GM23248 (cell line): ENCODE results near the gene AGPAT3.

Source experiments
- EZH2 ChIP-seq: fragments of 200-600 bp; sonication (generic); IDR thresholded peaks from 2 replicates; pipeline ENCODE4 v1.6.1; 2018; ENCODE audit warnings: antibody characterized with exemption, mild to moderate bottlenecking; ENCODE audit not compliant: insufficient read depth, poor library complexity, severe bottlenecking
- EZH2phosphoT487 ChIP-seq: fragments of 200-600 bp; sonication (generic); IDR thresholded peaks from 2 replicates; pipeline ENCODE4 v1.6.1; 2018; ENCODE audit warnings: antibody characterized with exemption, moderate library complexity, mild to moderate bottlenecking, low read depth; ENCODE audit not compliant: insufficient read depth

DNA sequence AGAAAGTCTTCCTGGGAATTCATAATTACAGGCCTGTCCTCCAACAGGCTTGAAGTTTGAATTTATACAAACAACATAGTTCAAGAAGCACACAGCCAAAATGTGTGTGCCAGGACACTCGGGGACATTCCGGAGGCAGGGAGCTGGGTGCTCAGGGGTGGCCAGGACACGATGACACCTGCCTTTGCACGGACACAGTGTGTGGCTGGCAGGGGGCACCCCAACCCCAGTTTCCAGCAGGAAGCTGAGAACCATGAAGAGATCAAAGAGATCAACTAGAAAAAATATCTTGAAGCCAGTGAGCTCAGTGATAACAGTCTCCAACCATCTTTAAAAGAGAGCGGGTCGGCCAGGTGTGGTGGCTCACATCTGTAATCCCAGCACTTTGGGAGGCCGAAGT, 114.6 kb downstream of the AGPAT3 start:
- no peak for TF ChIP-seq EZH2
- no peak for TF ChIP-seq EZH2phosphoT487
